ENCODE measurements around the gene HOOK2. TPM values are rescaled to one million over a fixed set of nuclear protein-coding genes. Genes with fewer than 3 reads are reported as not detected.
A peak's percentile ranks its signal among the peaks of the same experiment; 100 is the strongest.

The HOOK2 gene
- total RNA-seq, 3 donors from 2014 or later, result 52.2 to 91.9 (median 69.0) TPM

GRCh38 chr19:12766051-12766521, 9.3 kb downstream of the HOOK2 start:
- H3K4me3 ChIP-seq, result no peak overlapping the region
- intact Hi-C loops (cut with DNase I, micrococcal nuclease), result loop anchor here in 1 of 2 donors (5.0 kb wide), 1 partner anchor 81 kb away; no protein-coding TSS in a partner anchor
- no peaks in the 10 kb centered on the region for H3K36me3 ChIP-seq (ENCODE audit: low read depth)
- DNase-seq, result peak in 2 of 3 donors; percentile 84 to 94
- H3K4me1 ChIP-seq (ENCODE audit: low read depth), result peaks cover 13% of the 10 kb centered on the region
- no peaks in the 10 kb centered on the region for H3K9me3 ChIP-seq
- TF ChIP-seq CTCF (IDR thresholded peaks at IDR 0.05), result peak; percentile 94
- ATAC-seq, result peak; percentile 88

GRCh38 chr19:12764698-12765097, 10.7 kb downstream of the HOOK2 start:
- no peak for TF ChIP-seq CTCF (IDR thresholded peaks at IDR 0.05)
- Histone ChIP-seq H3K4me3 (no peak overlapping the region), H3K36me3 (ENCODE audit: low read depth) (no peaks in the 10 kb centered on the region), H3K4me1 (ENCODE audit: low read depth) (peaks cover 8% of the 10 kb centered on the region), H3K9me3 (no peaks in the 10 kb centered on the region)
- no peak for DNase-seq
- no peak for ATAC-seq
- intact Hi-C loops (cut with DNase I, micrococcal nuclease), result loop anchor here (5.0 kb wide), 2 partner anchors 33 to 83 kb away; no protein-coding TSS in a partner anchor

- intact Hi-C loops (cut with DNase I, micrococcal nuclease), result loop anchor here (5.0 kb wide), 1 partner anchor 34 kb away; no protein-coding TSS in a partner anchor
- H3K36me3 ChIP-seq (ENCODE audit: low read depth), result no peaks in the 10 kb centered on the region
These were observed 12.3 kb downstream of the HOOK2 start for GRCh38 chr19:12763100-12763499.

GRCh38 chr19:12759686-12760085, 15.7 kb downstream of the HOOK2 start:
- no peak for ATAC-seq
- intact Hi-C loops (cut with DNase I, micrococcal nuclease), result loop anchor here (5.0 kb wide), 2 partner anchors 38 to 52 kb away; no protein-coding TSS in a partner anchor

More at GRCh38 chr19:12763100-12763499, 12.3 kb downstream of the HOOK2 start:
- DNase-seq (no peak), ATAC-seq (no peak)
- TF ChIP-seq CTCF (IDR thresholded peaks at IDR 0.05), result no peak
- H3K9me3 ChIP-seq, result no peaks in the 10 kb centered on the region
- peaks cover 8% of the 10 kb centered on the region for H3K4me1 ChIP-seq (ENCODE audit: low read depth)
- no peak overlapping the region for H3K4me3 ChIP-seq

GRCh38 chr19:12757544-12758274, 17.6 kb downstream of the HOOK2 start:
- Histone ChIP-seq H3K9me3 (no peaks in the 10 kb centered on the region), H3K36me3 (ENCODE audit: low read depth) (no peaks in the 10 kb centered on the region), H3K4me1 (ENCODE audit: low read depth) (peaks cover 7% of the 10 kb centered on the region), H3K4me3 (no peak overlapping the region)
- ATAC-seq (peak; percentile 96), DNase-seq (peak; percentile 76 to 81 (median 79))
- peak; percentile 92 for TF ChIP-seq CTCF (IDR thresholded peaks at IDR 0.05)
- intact Hi-C loops (cut with DNase I, micrococcal nuclease), result loop anchor here in 1 of 2 donors (5.0 kb wide), 1 partner anchor 50 kb away; no protein-coding TSS in a partner anchor

More at GRCh38 chr19:12759686-12760085, 15.7 kb downstream of the HOOK2 start:
- no peaks in the 10 kb centered on the region for H3K9me3 ChIP-seq
- TF ChIP-seq CTCF (IDR thresholded peaks at IDR 0.05), result no peak
- peaks cover 7% of the 10 kb centered on the region for H3K4me1 ChIP-seq (ENCODE audit: low read depth)
- DNase-seq, result no peak
- no peak overlapping the region for H3K4me3 ChIP-seq
- no peaks in the 10 kb centered on the region for H3K36me3 ChIP-seq (ENCODE audit: low read depth)
